HG03342 (cell line): ENCODE results near the gene CDX2.
"Not testable (repeated sequence)": the region's sequence is repeated elsewhere in the genome, so short reads cannot be mapped to it uniquely, and the experiment has no call there.

Source experiments
- ATAC-seq: cut with Tn5 transposase; IDR thresholded peaks from one replicate; pipeline ENCODE4 v1.9.1; 2021; ENCODE audit warnings: mild to moderate bottlenecking, moderate library complexity; ENCODE audit not compliant: unreplicated experiment

CDX2 gene

DNA sequence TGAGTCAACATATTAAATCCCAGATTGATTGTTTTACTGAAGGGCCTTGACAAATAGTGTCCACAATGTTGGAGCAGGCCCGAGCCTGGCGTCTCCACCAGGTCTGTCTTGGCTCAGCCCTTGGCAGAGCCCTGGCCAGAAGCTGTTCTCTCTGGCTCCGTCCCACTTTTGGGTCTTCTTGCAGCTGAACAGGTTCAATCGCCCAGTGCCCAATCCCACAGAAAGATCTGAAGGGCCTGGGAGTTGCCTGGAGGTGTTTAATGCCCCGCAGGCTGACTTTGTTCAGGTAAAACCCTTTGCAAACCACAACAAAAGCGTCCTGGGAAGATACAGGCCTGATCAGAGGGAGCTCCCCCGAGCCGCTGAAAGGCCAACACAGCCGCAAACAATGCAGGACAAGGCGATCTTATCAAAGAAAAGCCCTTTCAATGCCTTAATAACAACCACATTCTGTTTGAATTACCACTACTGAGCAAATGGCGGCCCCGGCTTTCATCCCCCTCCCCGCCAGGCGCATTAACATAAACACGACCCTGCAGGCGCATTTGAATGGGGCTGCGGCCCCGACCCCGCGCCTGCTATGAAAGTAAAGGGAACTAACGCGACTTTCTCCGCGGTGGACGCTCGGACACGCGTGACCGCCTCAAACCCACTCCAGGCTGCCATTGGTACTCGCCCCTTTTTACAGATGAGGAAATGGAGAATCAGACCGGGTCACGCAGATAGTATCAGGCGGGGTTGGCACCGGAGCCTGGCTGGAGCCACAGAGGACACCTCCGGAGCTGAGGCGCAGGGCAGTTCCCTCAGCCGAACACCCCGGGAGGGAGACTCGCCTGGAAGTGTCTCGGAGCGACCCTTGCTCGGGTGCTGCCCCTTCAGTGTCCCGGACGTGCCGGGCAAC lies 3.1 kb downstream of the CDX2 start:
- no peak for ATAC-seq

DNA sequence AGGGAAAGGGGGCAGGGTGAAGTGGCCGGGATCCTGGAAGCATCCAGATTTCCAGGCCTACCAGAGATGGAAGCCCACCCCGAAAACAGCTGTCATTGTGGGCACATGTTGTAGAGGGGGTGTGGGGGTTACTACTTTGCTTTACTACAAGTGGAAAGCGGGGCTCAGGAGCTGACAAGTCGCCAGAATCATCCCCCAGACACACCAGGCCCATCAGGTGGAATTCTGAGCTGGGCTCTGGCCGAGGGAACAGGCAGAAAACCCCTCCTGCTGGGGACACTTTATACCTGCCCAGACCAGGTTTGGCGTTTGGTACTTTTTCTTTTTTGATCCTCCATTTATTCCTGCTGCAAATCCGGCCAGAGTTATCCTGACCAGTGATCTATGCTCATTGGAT lies 3.8 kb downstream of the CDX2 start:
- no peak for ATAC-seq

DNA sequence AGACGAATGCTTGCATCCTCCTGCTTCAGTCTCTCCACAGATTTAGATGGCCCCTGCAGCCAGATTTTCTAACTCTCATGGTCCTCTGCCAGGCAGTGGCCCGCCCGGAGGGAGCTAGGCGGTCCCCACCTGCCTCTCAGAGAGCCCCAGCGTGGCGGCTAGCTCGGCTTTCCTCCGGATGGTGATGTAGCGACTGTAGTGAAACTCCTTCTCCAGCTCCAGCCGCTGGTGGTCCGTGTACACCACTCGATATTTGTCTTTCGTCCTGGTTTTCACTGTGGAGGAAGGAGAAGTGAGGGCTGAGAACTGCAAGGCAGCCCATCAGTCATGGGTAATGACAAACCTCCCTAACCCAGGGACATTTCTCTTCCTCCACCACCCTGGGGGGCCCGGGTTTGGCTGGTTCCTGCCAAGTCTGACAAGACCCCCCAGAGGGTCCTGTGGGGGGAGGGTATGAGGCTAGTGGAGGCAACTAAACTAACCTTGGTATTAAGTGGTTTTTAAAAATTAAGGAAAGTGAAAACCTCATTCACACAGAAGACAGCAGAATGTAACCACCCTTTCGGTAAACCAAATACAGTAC lies 4.3 kb downstream of the CDX2 start:
- no peak for ATAC-seq

DNA sequence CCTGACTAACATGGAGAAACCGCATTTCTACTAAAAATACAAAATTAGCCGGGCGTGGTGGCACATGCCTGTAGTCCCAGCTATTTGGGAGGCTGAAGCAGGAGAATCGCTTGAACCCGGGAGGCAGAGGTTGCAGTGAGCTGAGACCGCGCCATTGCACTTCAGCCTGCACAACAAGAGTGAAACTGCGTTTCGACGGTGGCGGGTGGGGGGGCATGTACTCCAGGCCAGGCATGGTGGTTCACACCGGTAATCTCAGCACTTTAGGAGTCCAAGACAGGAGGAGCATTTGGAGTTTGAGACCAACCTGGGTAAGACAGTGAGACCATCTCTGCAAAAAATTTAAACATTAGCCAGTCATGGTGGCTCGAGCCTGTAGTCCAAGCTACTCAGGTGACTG lies 4.9 kb downstream of the CDX2 start:
- ATAC-seq: not testable (repeated sequence)

DNA sequence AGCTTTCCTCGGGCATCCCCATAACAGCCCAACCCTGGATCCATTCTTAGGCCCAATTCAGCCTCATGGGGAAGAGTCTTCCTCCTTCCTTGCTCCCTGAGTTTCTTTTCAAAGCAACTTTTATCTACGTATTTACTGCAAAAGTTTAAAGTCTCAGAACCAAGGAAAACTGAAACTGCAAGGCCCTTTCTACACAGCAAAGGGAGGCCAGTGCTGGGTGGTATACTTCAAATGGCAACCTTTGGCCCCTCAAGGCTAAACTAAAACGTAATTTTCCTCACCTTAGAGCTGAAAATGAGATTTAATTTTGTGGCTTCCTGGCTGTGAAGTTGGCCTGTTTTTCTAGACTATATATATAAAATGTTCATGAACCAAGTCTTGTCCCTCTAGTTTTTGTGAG lies 5.6 kb downstream of the CDX2 start:
- ATAC-seq: no peak

DNA sequence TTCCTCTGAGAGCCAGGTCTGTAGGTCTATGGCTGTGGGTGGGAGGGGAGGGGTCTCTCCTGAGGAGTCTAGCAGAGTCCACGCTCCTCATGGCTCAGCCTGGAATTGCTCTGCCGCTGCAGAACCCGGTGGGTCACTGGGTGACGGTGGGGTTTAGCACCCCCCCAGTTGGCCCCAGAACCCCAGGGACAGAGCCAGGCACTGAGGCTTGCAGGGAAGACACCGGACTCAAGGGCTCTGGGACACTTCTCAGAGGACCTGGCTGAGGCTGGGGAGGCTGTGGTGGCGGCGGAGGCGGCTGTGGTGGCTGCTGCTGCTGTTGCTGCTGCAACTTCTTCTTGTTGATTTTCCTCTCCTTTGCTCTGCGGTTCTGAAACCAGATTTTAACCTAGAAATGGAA lies 6.1 kb downstream of the CDX2 start:
- ATAC-seq: no peak

DNA sequence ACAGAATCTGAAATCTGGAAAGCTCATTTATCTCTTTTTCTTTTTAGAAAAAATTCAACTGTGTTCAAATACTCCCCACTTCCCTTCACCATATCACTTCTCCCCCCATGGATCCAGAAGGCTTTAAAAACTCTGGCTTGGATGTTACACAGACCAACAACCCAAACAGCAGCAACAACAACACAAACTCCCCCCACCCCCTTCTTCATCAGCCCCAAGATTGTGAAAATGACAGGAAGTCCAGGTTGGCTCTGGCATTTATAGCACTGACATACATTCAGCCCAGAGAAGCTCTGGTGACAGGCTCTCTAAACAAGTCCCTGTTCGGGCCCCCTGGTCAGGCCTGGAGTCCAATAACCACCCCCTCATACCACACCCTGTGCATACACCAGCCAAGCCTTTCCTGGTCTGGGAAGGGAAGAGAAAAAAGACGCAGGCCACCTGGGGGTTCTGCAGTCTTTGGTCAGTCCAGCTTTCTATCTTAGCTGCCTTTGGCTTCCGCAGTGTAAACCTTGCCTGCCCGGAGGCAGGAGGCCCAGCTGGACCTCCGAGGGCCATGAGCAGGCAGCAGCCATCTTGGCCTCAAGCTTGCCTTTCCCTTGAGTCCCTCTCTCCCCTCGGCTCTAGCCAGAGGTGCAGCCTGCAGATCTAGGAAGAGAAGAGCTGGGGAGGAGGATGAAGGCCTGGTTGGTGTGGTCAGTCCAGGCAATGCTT lies 6.8 kb downstream of the CDX2 start:
- no peak for ATAC-seq

DNA sequence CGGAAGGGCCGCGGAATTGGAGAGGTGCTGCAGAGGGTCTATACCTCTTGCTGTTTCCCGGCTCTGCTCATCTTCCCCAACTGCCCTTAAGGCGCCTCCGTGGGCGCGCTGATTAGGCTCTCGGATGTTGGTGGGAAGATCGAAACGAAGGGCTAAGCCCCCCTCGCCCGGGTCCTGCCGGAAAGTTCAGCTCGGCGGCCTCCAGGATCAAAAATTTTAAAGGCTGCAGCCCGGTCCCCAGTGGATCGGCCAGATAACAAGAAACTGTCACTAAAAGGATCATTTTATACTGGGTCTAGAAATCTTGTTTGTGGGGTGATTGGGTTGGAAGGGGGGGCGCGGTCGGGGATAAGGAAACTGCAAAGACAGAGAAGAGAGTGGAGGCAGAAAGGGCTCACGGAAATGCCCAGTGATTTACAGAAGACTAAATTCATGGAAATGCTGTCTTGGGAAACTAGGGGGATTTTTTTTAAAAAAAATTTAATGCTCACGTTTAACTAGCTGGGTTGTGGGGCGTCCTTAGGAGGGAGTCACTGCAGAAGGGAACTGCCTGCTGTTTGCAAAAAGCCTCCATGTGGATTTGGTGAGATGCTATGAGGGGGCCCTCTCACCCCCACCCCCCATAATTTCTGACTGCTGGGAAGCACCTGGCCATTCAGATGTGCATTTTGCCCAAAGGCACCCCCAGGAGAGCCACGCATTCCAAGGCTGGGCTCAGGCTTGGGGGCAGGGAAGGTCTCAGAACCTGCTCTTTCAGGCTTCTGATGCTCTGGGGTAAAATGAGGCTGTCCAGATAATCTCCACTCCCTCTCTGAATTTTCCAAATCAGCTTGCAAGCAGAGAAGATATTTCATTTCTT lies 7.7 kb downstream of the CDX2 start:
- no peak for ATAC-seq

DNA sequence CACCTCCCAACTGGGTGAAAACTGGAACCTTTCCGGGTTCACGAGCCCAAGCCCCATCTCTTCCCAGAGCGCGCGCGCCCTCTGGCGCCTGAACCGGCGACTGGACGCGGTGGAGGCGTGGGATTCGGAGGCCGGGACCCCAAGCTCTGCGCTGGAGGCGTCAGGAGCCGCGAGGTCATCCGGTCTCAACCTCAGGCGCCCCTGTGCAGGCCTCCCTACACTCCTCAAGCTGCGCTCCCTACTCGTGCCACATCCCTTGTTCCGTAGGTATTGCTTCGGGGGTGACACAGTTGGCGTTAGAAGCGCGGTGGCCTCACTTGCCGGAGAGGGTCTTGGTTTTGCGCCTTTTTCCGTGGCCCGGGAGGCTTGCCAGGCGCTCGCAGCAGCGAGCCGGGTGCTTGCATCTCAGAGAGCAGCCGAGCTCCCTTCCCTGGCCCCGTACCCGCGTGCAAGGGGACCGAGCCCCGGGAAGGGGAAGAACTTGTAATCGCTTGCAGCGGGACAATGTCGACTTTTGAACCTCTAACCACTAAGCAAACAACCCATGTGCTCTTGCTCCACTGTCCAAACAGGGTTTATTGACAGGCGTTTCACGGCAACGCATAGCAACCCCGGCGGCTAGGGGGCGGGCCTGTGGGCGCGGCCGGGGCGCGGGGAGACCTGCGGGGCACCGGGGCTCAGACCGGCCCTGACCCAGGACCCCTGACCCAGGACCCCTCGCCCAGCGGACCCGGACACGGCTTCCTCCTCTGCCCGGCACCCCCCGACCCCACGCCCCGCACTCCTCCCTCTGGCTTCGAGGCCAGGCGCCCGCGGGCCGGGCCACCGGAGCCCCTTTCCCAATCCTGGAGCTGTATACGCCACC lies 8.5 kb downstream of the CDX2 start:
- peak; percentile 51 for ATAC-seq

DNA sequence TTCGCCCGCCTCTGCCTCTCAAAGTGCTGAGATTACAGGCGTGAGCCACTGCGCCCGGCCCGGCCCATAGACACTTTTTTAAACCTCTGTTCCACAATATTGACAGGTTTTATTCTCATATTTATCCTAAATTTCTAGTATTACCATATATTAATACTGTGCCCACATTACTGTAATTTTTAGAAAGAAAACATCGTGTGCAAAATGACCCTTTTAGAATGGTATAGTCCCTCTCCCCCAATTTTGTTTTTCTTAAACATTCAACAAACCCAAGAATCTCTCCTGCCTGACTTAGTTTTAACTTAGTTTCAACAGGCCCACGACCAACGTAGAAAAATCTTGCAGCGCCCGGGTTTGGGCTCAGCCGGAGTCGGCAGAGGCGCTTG lies 9.1 kb downstream of the CDX2 start:
- no peak for ATAC-seq

DNA sequence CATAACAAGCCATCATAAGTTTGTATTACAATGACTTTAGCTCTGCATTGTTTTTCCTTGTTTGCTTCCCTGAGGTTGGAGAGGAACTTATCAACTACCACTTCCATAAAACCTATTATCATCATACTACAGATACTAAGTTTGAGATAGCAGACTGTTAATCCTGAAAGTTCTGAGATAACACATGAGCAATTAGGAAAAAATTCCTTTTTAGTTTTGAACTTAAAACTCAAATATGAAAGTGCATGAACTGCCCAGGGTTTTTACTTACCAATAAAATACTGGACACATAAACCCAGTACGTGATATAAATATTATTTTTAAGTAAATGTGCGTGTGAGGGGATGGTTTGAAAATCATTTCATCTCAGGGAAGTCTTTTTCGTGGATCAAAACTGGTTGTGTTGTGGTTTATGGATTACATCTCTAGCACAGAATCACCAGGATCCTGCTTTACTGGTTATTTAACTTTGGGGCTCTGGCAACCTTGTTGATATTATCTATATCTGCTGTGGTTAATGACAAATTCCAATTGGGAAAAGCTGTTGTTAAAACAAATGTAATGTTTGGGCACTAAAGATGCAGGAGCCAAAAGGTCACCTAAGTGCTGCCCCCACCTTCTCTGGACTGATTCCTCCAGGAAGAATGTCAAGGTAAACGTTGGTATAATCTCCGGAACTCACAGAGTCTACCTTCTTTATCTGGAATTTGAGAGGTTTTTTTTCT lies 12.4 kb downstream of the CDX2 start:
- no peak for ATAC-seq

DNA sequence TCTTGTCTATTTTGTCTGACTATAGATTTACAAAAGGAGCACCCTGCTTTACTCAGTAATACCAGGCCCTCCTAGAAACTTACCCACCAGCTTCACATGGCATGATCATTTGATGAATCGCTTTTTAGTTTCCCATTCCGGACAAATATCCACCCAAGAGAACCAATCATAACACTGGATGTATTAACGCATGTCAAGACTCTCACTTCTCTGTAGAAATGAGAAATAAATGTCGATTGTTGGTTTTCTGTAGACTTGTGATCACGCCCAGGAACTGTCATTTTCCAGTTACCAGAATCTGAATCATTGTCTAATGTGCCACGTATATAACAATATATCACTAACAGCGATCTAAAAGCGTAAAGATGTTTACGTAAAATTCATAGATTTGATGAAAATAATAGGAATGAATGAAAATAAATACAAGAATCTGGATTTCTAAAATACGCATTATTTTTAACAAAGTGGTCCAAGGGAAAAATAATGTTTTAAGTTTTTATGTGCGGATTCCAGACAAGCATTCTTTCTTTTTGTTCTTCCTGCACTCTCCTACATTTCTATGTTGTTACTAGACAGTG lies 14.0 kb downstream of the CDX2 start:
- ATAC-seq: no peak

DNA sequence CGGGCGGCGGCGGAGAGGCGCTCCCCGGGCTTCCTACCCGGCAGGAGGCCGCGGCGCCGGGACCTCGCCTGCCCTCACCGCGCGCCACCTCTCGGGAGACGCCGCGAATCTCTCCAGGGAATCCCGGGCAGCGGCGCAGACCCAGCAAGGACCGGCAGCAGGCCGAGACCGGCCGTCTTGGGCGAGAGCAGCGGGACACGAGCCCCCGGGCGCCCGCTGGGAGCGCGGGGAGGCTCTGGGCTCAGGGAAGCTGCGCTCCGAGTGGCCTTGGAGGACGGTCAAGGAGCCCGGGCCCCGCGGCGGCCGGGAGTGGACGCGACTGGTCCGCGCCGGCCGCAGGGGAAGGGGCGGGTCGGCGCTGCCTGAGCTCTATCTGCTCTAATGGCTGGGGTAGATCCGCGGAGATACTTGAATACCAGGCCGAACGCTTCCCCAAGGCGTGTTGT lies 14.7 kb downstream of the CDX2 start:
- peak; percentile 24 for ATAC-seq

DNA sequence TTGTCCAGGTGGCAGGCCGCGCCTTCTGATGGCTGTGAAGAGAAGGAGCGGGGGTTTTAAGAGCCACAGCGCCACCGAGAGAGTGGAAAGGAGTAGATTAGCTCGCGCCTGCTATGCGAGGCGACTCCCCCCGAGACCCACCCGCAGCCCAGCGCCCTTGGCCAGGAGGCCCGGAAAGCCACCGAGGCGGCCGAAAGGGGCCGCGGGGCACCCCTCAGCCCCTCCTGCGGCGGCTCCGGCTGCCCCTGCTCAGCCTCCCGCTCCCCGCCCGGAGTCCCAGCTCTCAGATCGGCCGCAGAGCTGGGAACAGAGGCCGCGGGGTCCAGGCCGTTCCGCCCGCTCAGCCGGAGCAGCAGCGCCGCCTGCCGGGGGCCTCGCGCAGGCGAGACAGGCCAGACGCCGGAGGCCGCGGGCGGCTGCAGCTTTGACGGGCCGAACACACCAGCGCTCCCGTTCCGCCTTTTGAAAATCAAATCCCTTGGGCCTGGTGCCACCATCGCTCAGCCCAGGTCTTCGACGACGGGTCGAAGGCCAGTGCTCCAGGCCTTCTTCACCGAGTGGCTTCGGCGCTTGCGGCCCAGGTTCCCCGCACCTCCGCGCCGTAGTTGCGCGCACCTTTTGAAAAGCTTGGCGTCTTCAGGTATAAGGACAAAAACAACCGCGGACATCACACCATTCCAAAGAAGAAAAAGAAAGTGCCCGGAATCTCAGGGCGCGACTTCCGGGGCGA lies 15.3 kb downstream of the CDX2 start:
- ATAC-seq: peak; percentile 87

DNA sequence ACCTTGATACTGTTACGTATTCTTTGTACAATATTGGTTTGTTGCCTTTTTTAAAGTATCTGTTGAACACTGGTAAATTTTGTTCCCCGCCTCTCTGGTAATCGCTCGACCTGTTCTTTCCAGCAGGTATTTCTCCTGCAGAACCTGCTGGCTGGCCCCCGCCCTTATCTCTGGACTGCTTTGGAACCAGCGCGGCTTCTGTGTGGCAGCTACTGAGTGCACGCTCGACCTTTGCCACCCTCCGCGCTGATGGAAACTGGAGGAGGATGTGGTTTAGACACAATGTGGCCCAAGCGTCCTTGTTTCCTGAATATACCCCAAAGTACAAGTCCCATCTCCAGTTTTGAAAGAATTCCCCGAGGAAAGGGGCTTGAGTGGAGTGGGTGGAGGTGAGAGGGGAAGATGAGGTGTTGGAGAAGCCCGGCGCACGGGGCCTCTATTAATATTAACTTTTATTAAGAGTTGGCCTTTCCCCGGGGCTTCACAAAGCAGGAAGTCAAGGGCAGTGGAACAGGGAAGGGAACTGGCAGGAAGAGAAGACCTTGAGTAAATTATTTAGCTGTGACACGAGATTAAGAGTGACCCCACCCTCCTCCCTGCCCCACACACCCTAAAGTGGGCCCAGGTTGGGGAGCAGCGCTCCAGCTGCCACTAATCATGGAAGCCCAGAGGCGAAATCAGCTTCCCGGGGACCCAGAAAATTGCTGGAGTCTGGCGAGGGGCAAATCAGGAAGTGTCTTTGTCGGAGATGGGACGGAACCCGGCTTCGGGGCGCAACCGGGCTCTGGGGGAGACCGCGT lies 16.0 kb downstream of the CDX2 start:
- ATAC-seq: peak; percentile 1

DNA sequence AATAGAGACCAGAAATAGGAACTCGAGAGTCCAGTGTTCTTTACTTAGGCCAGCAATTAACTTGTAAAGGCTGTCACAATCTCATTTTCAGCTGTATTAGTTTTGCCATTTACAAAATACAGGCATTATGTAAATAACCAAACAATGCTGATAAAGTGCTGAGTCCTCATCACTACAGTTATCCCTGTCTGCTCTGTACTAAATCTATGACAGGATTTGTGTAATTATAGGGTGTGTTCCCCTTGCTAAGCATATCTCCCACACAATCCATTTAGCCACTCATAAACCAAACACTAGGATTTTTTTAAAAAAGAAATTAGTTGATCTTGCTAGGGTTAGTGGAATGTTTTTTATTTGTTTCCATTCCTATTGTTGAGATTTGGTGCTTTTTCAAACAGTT lies 26.1 kb downstream of the CDX2 start:
- no peak for ATAC-seq

DNA sequence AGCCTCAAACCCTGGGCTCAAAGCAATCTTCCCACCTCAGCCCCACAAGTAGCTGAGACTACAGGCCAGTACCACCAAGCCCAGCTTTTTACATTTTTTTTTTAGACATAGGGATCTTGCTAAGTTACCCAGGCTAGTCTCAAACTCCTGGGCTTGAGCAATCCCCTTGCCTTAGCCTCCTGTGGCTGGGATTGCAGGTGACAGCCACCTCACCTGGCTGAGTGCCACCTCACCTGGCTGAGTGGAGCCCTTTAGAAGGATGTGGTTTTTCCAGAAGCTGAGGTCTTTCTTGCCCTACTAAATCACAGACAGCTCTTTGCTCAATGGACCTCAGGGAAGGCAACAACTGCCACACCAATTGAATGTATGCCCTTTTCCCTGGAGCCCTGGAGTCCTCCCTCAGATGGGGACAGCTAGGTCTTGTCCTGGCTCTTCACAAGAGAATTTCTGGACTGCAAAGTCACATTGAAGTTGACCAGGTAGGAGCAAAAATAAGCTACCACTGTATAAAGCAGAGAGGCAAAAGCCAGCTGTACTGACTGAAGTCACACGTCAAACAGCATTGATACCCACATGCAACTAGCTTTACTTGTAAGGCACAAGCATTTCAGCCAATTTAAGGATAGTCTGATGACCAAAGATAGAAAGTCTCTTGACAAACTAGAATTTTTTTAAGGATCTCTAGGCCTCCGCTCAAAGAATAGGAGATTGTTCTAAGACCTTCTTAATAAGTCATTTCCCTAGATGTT lies 35.4 kb downstream of the CDX2 start:
- ATAC-seq: no peak
